Right lobe of liver (tissue), 6 donors: ENCODE data around the gene ITSN1. TPM values are rescaled to one million over a fixed set of nuclear protein-coding genes. Genes with fewer than 3 reads are reported as not detected.
"Not testable (repeated sequence)": the region's sequence is repeated elsewhere in the genome, so short reads cannot be mapped to it uniquely, and the experiment has no call there.

ENCODE experiments used
- ATAC-seq, 4 donors: fragments of 200-7000 bp; cut with Tn5 transposase; one replicate each; pipeline ENCODE4 v1.9.1; 2020; ENCODE audit warnings: mild to moderate bottlenecking in 4 of 4, moderate library complexity in 4 of 4
- DNase-seq, 3 donors: peaks; one replicate each; pipeline ENCODE4 v3.0.0-alpha.2; 2020
- H3K27ac ChIP-seq, 3 donors: fragments of 200-600 bp; one replicate each; pipeline ENCODE4 v1.8.0; 2022
- H3K27me3 ChIP-seq, 2 donors: fragments of 200-600 bp; one replicate each; pipeline ENCODE4 v1.8.0; 2022
- H3K36me3 ChIP-seq, 4 donors: fragments of 200-600 bp; sonication (generic) in 1 of 4; one replicate each; pipeline versions ENCODE4 v1.5.1 to v1.8.0; 2017 to 2022; ENCODE audit warnings: control low read depth in 1 of 4
- H3K4me1 ChIP-seq, 4 donors: fragments of 200-600 bp; sonication (generic) in 1 of 4; one replicate each; pipeline versions ENCODE4 v1.5.1 to v1.8.0; 2017 to 2022; ENCODE audit warnings: control low read depth in 1 of 4
- H3K4me3 ChIP-seq, 3 donors: fragments of 200-600 bp; one replicate each; pipeline ENCODE4 v1.8.0; 2022
- H3K9me3 ChIP-seq, 4 donors: fragments of 200-600 bp; sonication (generic) in 1 of 4; one replicate each; pipeline versions ENCODE4 v1.5.1 to v1.8.0; 2017 to 2022; ENCODE audit warnings: control low read depth in 1 of 4
- POLR2A ChIP-seq: fragments of 450-650 bp; IDR thresholded peaks from one replicate; pipeline ENCODE4 v1.6.1; 2017; ENCODE audit warnings: antibody characterized with exemption, mild to moderate bottlenecking
- WGBS: methylation state at CpG from one replicate; pipeline ENCODE4 v1.1.6; 2018; ENCODE audit warnings: low coverage, low lambda C conversion rate; ENCODE audit not compliant: insufficient coverage; ENCODE audit errors: missing lambda C conversion rate; 5-methylcytosine and 5-hydroxymethylcytosine counted together
- intact Hi-C, 2 donors: fragments of 100-400 bp; cut with DNase I; formaldehyde crosslinking; loops; one replicate each; pipeline versions ENCODE4 v1.11.2 to v1.14.1; 2022
- total RNA-seq, 6 experiments: library from RNA; depleted of rRNA in 2 of 6; stranded (reverse); fragments of >200 nt in 2 of 6; fragmentation: NEBNext Ultra II Directional in 3 of 6; extraction: Animal tissue kit (Norgen Biotek cat#: 25700) in 3 of 6; gene quantifications; one replicate each; pipeline versions ENCODE4 v1.1.0 to v1.2.4, GENCODE V29; 2016 to 2023
- TF ChIP-seq, protein P1 (sequence below), 4 donors: fragments of 200-600 bp in 3 of 4; fragments of 450-650 bp in 1 of 4; IDR thresholded peaks; one replicate each; pipeline versions ENCODE4 v1.5.1 to v1.8.0; 2016 to 2022; ENCODE audit warnings: antibody characterized with exemption in 4 of 4, mild to moderate bottlenecking in 2 of 4
- donor health status: DM: no; HTN: yes; CAD: no.
- donor health status: DM: no; HTN: no; CAD: no.
- donor health status: DM: no; HTN: no; CAD: no.
- donor health status: DM: no; HTN: yes; CAD: no.
- donor health status: DM: no; HTN: yes; CAD: no.

Gene ITSN1
- total RNA-seq, 6 experiments from 2014 or later, result 27.8 to 63.1 (median 33.8) TPM

DNA sequence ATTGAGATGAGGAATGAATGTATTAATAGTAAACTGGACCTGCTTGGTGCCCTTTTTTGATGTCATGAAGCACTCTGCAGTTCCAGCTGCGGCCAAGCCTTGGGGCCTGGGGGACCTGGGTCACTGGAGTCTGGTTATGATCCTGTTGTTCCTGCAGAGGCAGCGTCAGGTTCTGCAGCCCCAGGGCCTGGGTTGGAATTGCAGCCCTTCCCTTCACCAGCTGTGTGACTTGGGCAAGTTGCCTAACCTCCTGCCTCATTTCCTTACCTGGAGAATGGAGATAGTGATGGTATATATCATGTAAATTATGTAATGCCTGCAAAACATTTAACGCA is 282.4 kb downstream of the ITSN1 start:
- peak; percentile 12 to 17 (median 16) for ATAC-seq
- no peak for TF ChIP-seq POLR2A
- TF ChIP-seq, protein P1, sequence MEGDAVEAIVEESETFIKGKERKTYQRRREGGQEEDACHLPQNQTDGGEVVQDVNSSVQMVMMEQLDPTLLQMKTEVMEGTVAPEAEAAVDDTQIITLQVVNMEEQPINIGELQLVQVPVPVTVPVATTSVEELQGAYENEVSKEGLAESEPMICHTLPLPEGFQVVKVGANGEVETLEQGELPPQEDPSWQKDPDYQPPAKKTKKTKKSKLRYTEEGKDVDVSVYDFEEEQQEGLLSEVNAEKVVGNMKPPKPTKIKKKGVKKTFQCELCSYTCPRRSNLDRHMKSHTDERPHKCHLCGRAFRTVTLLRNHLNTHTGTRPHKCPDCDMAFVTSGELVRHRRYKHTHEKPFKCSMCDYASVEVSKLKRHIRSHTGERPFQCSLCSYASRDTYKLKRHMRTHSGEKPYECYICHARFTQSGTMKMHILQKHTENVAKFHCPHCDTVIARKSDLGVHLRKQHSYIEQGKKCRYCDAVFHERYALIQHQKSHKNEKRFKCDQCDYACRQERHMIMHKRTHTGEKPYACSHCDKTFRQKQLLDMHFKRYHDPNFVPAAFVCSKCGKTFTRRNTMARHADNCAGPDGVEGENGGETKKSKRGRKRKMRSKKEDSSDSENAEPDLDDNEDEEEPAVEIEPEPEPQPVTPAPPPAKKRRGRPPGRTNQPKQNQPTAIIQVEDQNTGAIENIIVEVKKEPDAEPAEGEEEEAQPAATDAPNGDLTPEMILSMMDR (IDR thresholded peaks at IDR 0.05), result no peak
- peaks cover 0 to 6% (median 0%) of the 10 kb centered on the region in 4 donors for H3K4me1 ChIP-seq
- no peak overlapping the region for H3K4me3 ChIP-seq
- intact Hi-C loops, result loop anchor here in 1 of 2 donors (5.0 kb wide), 1 partner anchor 423 kb away; no protein-coding TSS in a partner anchor
- WGBS, result 72% methylated on average over 2 of the region's 3 CpGs
- H3K9me3 ChIP-seq, result no peaks in the 10 kb centered on the region
- no peaks in the 10 kb centered on the region for H3K36me3 ChIP-seq
- no peak for DNase-seq
- no peaks in the 10 kb centered on the region for H3K27me3 ChIP-seq
- H3K27ac ChIP-seq, result peak overlapping the region in 1 of 3 donors; percentile 52

- ATAC-seq, H3K9me3 ChIP-seq, intact Hi-C loops, H3K4me1 ChIP-seq, DNase-seq, H3K27ac ChIP-seq, H3K27me3 ChIP-seq, H3K36me3 ChIP-seq, H3K4me3 ChIP-seq: not testable (repeated sequence)
- WGBS, result 88% methylated on average over 1 of the region's 2 CpGs
Observed at GRCh38 chr21:33926248-33926647, 283.9 kb downstream of the ITSN1 start.

GRCh38 chr21:33931052-33931798 is 288.9 kb downstream of the ITSN1 start:
- intact Hi-C loops, DNase-seq, H3K9me3 ChIP-seq, H3K36me3 ChIP-seq, H3K27me3 ChIP-seq: not testable (repeated sequence)
- H3K4me1 ChIP-seq, result peaks cover 0 to 10% (median 0%) of the 10 kb centered on the region in 4 donors
- WGBS, result 70% methylated on average over 2 of the region's 34 CpGs
- peak overlapping the region; percentile 67 to 73 (median 70) for H3K27ac ChIP-seq
- peak overlapping the region; percentile 49 to 61 (median 54) for H3K4me3 ChIP-seq
- ATAC-seq, result peak; percentile 65 to 76 (median 71)

- Histone ChIP-seq H3K9me3 (no peaks in the 10 kb centered on the region), H3K27ac (peak overlapping the region; percentile 67 to 73 (median 70)), H3K36me3 (no peaks in the 10 kb centered on the region), H3K27me3 (no peaks in the 10 kb centered on the region), H3K4me1 (peaks cover 0 to 10% (median 0%) of the 10 kb centered on the region in 4 donors), H3K4me3 (peak overlapping the region; percentile 49 to 61 (median 54))
- intact Hi-C loops, result no loop called here
- 20% methylated on average over 10 of the region's 10 CpGs for WGBS
- no peak for TF ChIP-seq POLR2A
- TF ChIP-seq, protein P1 (IDR thresholded peaks at IDR 0.05), result peak in 1 of 4 donors; percentile 4
- DNase-seq (no peak), ATAC-seq (peak; percentile 81 to 89 (median 88))
Observed at GRCh38 chr21:33931799-33932390, 289.6 kb downstream of the ITSN1 start.

GRCh38 chr21:33932731-33933130 is 290.4 kb downstream of the ITSN1 start:
- H3K36me3 ChIP-seq, result no peaks in the 10 kb centered on the region
- TF ChIP-seq, protein P1 (IDR thresholded peaks at IDR 0.05), result no peak
- no peak for TF ChIP-seq POLR2A
- H3K9me3 ChIP-seq, result no peaks in the 10 kb centered on the region
- H3K4me1 ChIP-seq, result peaks cover 0 to 10% (median 0%) of the 10 kb centered on the region in 4 donors
- DNase-seq, result no peak
- no peaks in the 10 kb centered on the region for H3K27me3 ChIP-seq
- intact Hi-C loops, result no loop called here
- 86% methylated on average over 5 of the region's 5 CpGs for WGBS
- ATAC-seq, result no peak
- peak overlapping the region in 1 of 3 donors; percentile 61 for H3K4me3 ChIP-seq
- peak overlapping the region in 1 of 3 donors; percentile 73 for H3K27ac ChIP-seq
